GM18499 (cell line): Measurements from ENCODE around the gene PLEKHH2.

Experiments used
- ATAC-seq: cut with Tn5 transposase; IDR thresholded peaks from one replicate; pipeline ENCODE4 v1.9.1; 2021; ENCODE audit warnings: moderate number of reproducible peaks; ENCODE audit not compliant: insufficient read depth, unreplicated experiment

PLEKHH2 gene

DNA sequence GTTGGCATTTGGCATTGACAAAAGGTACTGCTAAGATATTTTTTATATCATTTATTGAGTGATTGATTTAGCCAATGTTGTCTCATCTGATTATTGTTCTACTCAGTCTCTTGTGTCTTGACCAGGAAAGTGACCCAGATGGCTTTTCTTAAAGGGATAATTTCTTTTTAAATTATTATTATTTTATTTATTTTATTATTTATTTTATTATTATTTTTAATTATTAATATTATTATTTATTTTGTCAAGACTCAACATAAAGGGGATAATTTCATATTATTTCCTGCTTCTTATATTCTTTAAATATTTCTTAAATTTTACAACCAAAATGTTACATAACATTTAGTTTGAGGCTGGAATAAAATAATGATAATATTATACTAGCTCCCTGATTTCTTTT lies 163.8 kb downstream of the PLEKHH2 start:
- ATAC-seq = no peak

DNA sequence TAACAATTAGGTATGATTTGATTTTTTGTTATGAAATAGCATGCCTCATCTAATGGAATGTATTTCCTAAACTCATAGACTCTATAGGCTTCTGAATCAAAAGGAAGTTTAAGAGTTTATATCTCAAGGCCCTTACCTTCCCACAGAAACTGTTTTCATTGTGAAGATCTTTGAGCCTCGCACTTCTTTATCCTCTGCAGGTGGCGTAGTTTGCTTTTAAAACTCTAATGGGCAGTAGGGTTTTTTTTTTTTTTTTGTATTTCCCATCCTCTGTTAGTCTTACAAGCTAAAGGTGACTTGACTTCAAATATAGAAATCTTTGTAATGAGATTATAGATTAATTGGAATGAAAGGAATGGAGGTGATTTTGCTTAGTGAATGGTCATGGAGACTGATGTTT lies 165.1 kb downstream of the PLEKHH2 start:
- no peak for ATAC-seq

DNA sequence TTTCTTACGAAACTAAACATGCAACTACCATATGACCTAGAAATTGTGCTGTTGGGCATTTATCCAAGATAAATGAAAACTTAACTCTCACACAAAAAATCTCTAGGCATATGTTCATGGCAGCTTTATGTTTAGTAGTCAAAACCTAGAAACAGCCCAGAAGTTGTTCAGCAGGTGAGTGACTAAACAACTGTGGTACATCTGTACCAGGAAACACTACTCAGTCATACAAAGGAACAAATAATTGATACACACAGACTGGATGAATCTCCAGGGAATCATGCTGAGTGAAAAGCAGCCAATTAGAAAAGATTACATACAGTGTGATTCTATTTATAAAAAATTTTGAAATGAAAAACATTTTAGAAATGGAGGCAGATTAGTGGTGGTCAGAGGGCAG lies 166.1 kb downstream of the PLEKHH2 start:
- ATAC-seq = no peak

DNA sequence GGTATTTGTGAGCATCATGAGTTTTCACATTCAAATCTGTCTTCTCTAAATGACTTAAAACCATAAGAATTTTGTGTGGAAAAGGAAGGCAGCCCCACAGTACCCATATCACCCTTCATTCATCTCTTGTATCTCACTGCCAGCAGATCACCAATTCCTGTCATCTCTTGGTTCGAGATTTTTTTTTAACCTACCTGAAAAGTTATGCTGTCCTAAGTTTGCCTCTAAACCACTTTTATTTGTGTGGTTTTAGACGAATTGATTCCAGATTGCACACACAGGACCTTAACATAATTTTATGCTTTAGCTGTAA lies 169.6 kb downstream of the PLEKHH2 start:
- ATAC-seq = no peak

DNA sequence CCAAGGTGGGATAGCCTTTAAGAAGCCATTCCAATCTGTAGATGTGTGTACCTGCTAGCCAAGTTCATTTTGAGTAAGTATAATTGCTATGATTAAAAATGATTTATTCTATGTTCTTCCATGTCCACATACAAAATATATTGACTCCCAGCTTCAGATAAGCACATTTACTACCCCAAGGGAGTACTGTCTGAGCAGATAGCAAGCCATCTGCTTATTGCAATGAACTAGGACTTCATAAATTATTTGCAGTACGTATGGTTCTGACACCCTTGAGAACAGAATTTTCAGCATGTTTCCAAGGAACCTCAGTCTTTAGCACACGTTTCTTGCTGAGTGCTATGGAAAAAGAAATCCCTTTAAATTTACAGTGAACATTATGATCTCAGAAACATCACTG lies 173.4 kb downstream of the PLEKHH2 start:
- ATAC-seq = no peak

DNA sequence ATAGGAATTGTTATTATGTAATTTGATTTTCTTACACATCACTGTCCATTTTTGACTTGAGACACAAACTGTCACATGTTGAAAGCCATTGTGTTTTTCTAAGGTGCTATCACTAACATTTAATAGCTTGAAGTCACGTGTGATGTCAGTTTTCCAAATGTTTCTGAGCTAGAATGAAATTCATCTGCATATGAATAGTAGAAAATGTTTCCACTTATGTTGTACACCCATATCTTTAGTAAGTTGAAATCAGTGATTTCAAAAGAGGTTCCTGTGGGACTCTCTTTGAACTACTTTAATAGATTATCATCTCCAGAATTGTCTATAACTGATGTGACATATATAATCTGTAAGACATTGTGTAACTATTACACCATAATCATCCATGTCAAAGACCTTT lies 173.8 kb downstream of the PLEKHH2 start:
- ATAC-seq = no peak

DNA sequence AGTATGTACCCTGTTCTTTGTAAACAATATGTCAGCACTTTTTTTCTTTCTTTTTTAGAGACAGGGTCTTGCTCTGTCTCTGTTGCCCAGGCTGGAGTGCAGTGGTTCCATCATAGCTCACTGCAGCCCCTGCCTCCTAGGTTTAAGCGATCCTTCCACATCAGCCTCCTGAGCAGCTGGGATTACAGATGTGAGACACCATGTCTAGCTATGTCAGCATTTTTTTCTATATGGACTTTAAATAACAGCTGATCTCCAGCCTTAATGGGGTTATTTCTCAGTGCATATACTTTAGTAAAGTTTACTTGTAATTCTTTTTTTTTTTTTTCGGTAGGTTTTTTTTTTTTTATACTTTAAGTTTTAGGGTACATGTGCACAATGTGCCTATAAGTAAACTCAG lies 174.9 kb downstream of the PLEKHH2 start:
- ATAC-seq = no peak

DNA sequence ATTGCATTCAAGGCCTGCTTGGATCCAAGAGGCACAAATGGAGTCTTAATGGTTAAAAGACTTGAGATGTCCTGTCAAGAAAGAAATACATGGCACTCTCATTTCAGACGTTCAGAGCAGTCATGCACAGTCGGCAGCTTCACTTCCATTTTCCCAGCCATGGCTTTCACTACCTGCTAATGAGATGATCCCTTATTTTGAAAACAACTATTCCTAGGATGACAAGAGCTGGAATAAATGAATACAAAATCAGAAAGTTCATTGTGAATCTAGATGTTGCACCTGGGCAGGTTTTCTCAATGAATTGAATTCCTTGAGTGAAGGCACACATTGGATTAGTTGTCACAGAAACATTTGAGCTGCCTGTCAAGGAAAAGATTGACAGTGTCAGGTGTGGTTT lies 175.9 kb downstream of the PLEKHH2 start:
- ATAC-seq = no peak

DNA sequence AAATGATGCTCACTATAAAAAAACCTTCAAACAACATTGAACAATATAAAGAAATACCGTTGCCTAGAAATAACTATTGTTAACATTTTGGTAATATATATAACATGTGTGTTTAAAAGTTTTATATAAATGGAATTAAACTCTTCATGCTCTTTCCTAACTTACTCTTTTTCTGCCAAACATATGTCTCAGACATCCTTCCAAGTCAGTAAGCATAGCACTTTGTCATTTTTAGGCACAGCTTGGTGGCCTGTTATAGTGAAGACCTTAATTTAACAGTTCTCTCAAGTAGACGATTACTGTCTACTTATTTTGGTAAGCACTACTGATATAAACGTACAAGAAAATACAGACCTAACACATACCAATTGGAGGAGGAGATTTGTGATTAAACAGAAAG lies 177.7 kb downstream of the PLEKHH2 start:
- no peak for ATAC-seq
